H9 (cell line): ENCODE measurements around the gene MX1. TPM values are rescaled to one million over a fixed set of nuclear protein-coding genes. Genes with fewer than 3 reads are reported as not detected.

Experiments
- DNase-seq: peaks from one replicate; pipeline ENCODE4 v3.0.0-alpha.2; 2017
- H2AFZ ChIP-seq: one replicate; pipeline ENCODE4 v1.6.1; 2013; ENCODE audit warnings: mild to moderate bottlenecking, low read length, control low read depth, moderate library complexity
- H2AK5ac ChIP-seq: 2 replicates; pipeline ENCODE4 v1.6.1; 2013; ENCODE audit warnings: low read length, control low read depth, mixed read lengths; ENCODE audit not compliant: insufficient read length
- H2BK120ac ChIP-seq: one replicate; pipeline ENCODE4 v1.6.1; 2013; ENCODE audit warnings: low read depth, mild to moderate bottlenecking, low read length, control low read depth, inconsistent platforms; ENCODE audit not compliant: poor library complexity, severe bottlenecking
- H2BK12ac ChIP-seq: 2 replicates; pipeline ENCODE4 v1.6.1; 2013; ENCODE audit warnings: low read length, control low read depth, mixed read lengths, low read depth; ENCODE audit not compliant: insufficient read length
- H2BK15ac ChIP-seq: 2 replicates; pipeline ENCODE4 v1.6.1; 2013; ENCODE audit warnings: low read depth, low read length, control low read depth
- H2BK20ac ChIP-seq: one replicate; pipeline ENCODE4 v1.6.1; 2013; ENCODE audit warnings: low read depth, mild to moderate bottlenecking, low read length, control low read depth, inconsistent platforms; ENCODE audit not compliant: poor library complexity, severe bottlenecking
- H2BK5ac ChIP-seq: 2 replicates; pipeline ENCODE4 v1.6.1; 2013; ENCODE audit warnings: low read length, control low read depth, mixed read lengths; ENCODE audit not compliant: insufficient read length
- H3K14ac ChIP-seq: 2 replicates; pipeline ENCODE4 v1.6.1; 2013; ENCODE audit warnings: low read length, control low read depth; ENCODE audit not compliant: insufficient read depth
- H3K18ac ChIP-seq: 2 replicates; pipeline ENCODE4 v1.6.1; 2013; ENCODE audit warnings: low read depth, mild to moderate bottlenecking, mixed read lengths, low read length, control low read depth; ENCODE audit not compliant: insufficient read length
- H3K23ac ChIP-seq: 2 replicates; pipeline ENCODE4 v1.6.1; 2013; ENCODE audit warnings: low read length, control low read depth, mixed read lengths, low read depth; ENCODE audit not compliant: insufficient read length
- H3K23me2 ChIP-seq: 2 replicates; pipeline ENCODE4 v1.6.1; 2013; ENCODE audit warnings: low read depth, mild to moderate bottlenecking, mixed read lengths, low read length, control low read depth; ENCODE audit not compliant: insufficient read length, poor library complexity, severe bottlenecking
- H3K27ac ChIP-seq: 2 replicates; pipeline ENCODE4 v1.5.1; 2013; ENCODE audit warnings: low read length, control low read depth, mixed read lengths, low read depth; ENCODE audit not compliant: insufficient read length
- H3K27me3 ChIP-seq: 2 replicates; pipeline ENCODE4 v1.6.1; 2013; ENCODE audit warnings: low read length, control low read depth, inconsistent platforms; ENCODE audit not compliant: insufficient read depth
- H3K4ac ChIP-seq: 2 replicates; pipeline ENCODE4 v1.6.1; 2013; ENCODE audit warnings: low read depth, mild to moderate bottlenecking, control low read depth, inconsistent platforms, low read length, moderate library complexity
- H3K4me1 ChIP-seq: 2 replicates; pipeline ENCODE4 v1.6.1; 2013; ENCODE audit warnings: low read length, control low read depth, inconsistent platforms; ENCODE audit not compliant: insufficient read depth
- H3K4me2 ChIP-seq: 2 replicates; pipeline ENCODE4 v1.6.1; 2013; ENCODE audit warnings: low read length, control low read depth, mixed read lengths; ENCODE audit not compliant: insufficient read length, insufficient read depth
- H3K56ac ChIP-seq: 2 replicates; pipeline ENCODE4 v1.6.1; 2013; ENCODE audit warnings: low read depth, mild to moderate bottlenecking, mixed read lengths, low read length, control low read depth; ENCODE audit not compliant: insufficient read length
- H3K79me1 ChIP-seq: 2 replicates; pipeline ENCODE4 v1.6.1; 2013; ENCODE audit warnings: low read depth, mild to moderate bottlenecking, moderate library complexity, low read length, control low read depth, inconsistent platforms; ENCODE audit not compliant: insufficient read depth, poor library complexity, severe bottlenecking
- H3K79me2 ChIP-seq: 2 replicates; pipeline ENCODE4 v1.6.1; 2013; ENCODE audit warnings: low read length, control low read depth, inconsistent platforms; ENCODE audit not compliant: insufficient read depth
- H3K9ac ChIP-seq: 2 replicates; pipeline ENCODE4 v1.6.1; 2013; ENCODE audit warnings: low read length, control low read depth, mixed read lengths; ENCODE audit not compliant: insufficient read length; ENCODE audit errors: extremely low read depth
- H3K9me3 ChIP-seq: one replicate; pipeline ENCODE4 v1.6.1; 2013; ENCODE audit warnings: low read depth, low read length, inconsistent platforms; ENCODE audit not compliant: control insufficient read depth
- H3T11ph ChIP-seq: one replicate; pipeline ENCODE4 v1.6.1; 2013; ENCODE audit warnings: mild to moderate bottlenecking, low read length, control low read depth, inconsistent platforms
- H4K20me1 ChIP-seq: one replicate; pipeline ENCODE4 v1.6.1; 2013; ENCODE audit not compliant: control insufficient read depth, insufficient read length, insufficient read depth
- H4K5ac ChIP-seq: 2 replicates; pipeline ENCODE4 v1.6.1; 2013; ENCODE audit warnings: low read depth, mild to moderate bottlenecking, mixed read lengths, low read length, control low read depth; ENCODE audit not compliant: insufficient read length
- H4K8ac ChIP-seq: replicated peaks from 2 replicates; pipeline ENCODE4 v1.6.1; 2013; ENCODE audit warnings: low read length, control low read depth, mixed read lengths, low read depth; ENCODE audit not compliant: insufficient read length
- H4K91ac ChIP-seq: 2 replicates; pipeline ENCODE4 v1.6.1; 2013; ENCODE audit warnings: low read depth, mild to moderate bottlenecking, moderate library complexity, mixed read lengths, low read length, control low read depth; ENCODE audit not compliant: insufficient read length
- H3K27ac Mint-ChIP-seq, 3 experiments: 2 replicates in 2 of 3; 3 replicates in 1 of 3; pipeline ENCODE4 v1.8.0; 2020 to 2021; ENCODE audit warnings: mixed read lengths in 3 of 3, mild to moderate bottlenecking in 1 of 3, moderate library complexity in 1 of 3
- H3K27me3 Mint-ChIP-seq: 2 replicates; pipeline ENCODE4 v1.8.0; 2021; ENCODE audit warnings: low read depth, mild to moderate bottlenecking, moderate library complexity, mixed read lengths
- H3K36me3 Mint-ChIP-seq, 3 experiments: 2 replicates in 2 of 3; 3 replicates in 1 of 3; pipeline ENCODE4 v1.8.0; 2020 to 2021; ENCODE audit warnings: low read depth in 3 of 3, mixed read lengths in 3 of 3; ENCODE audit not compliant: insufficient read depth in 1 of 3
- H3K4me1 Mint-ChIP-seq, 2 experiments: 2 replicates each; pipeline ENCODE4 v1.8.0; 2020; ENCODE audit warnings: mixed read lengths in 2 of 2
- H3K4me3 Mint-ChIP-seq, 2 experiments: 2 replicates in 1 of 2; 3 replicates in 1 of 2; pipeline ENCODE4 v1.8.0; 2020 to 2021; ENCODE audit warnings: mild to moderate bottlenecking in 2 of 2, mixed read lengths in 2 of 2, moderate library complexity in 1 of 2
- H3K9me3 Mint-ChIP-seq, 2 experiments: 2 replicates in 1 of 2; 3 replicates in 1 of 2; pipeline ENCODE4 v1.8.0; 2020; ENCODE audit warnings: mild to moderate bottlenecking in 2 of 2, mixed read lengths in 2 of 2, moderate library complexity in 1 of 2
- WGBS: extraction: QIAGEN DNeasy Blood & Tissue Kit; methylation state at CpG from one replicate; pipeline ENCODE4 v1.1.7; 2013; ENCODE audit warnings: missing lambda C conversion rate, low lambda C conversion rate, mixed read lengths; ENCODE audit not compliant: insufficient read length; ENCODE audit errors: extremely low coverage; 5-methylcytosine and 5-hydroxymethylcytosine counted together
- total RNA-seq: library from RNA; stranded (reverse); gene quantifications from 2 replicates; pipeline ENCODE4 v1.2.1, GENCODE V29; 2021
- TF ChIP-seq, protein P1 (sequence below): fragments of 200-600 bp; sonication (generic); conservative IDR thresholded peaks from 3 replicates; pipeline ENCODE4 v1.8.0; 2021; ENCODE audit warnings: antibody characterized with exemption, mild to moderate bottlenecking

The MX1 gene
- total RNA-seq, 1 experiment from 2014 or later, result 6.3 TPM

DNA sequence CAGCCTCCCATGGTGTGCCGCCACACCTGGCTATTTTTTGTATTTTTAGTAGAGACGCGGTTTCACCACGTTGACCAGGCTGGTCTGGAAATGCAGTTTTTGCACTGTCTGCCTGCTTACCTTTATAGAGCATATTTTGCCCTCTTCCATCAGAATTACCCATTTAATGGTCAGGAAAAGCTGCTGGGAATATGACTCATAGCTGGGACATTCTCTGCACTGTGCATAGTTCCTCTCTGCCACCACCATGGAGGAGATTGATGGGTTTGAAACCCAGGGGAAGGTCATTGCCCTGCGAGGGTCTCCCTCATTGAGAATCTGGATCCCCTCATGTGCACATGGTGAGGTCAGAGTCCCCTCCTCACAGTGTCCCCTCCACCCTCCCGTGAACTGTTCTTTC is 32.1 kb downstream of the MX1 start:
- H3K14ac ChIP-seq, result no peak overlapping the region; the same call in 1 of the 2 replicates
- TF ChIP-seq, protein P1, sequence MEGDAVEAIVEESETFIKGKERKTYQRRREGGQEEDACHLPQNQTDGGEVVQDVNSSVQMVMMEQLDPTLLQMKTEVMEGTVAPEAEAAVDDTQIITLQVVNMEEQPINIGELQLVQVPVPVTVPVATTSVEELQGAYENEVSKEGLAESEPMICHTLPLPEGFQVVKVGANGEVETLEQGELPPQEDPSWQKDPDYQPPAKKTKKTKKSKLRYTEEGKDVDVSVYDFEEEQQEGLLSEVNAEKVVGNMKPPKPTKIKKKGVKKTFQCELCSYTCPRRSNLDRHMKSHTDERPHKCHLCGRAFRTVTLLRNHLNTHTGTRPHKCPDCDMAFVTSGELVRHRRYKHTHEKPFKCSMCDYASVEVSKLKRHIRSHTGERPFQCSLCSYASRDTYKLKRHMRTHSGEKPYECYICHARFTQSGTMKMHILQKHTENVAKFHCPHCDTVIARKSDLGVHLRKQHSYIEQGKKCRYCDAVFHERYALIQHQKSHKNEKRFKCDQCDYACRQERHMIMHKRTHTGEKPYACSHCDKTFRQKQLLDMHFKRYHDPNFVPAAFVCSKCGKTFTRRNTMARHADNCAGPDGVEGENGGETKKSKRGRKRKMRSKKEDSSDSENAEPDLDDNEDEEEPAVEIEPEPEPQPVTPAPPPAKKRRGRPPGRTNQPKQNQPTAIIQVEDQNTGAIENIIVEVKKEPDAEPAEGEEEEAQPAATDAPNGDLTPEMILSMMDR, result no peak
- no peak overlapping the region for H3K4me2 ChIP-seq
- H2AK5ac ChIP-seq, result no peak overlapping the region
- H3K23me2 ChIP-seq, result no peaks in the 10 kb centered on the region
- H2BK15ac ChIP-seq, result no peak overlapping the region
- peaks cover 50% of the 10 kb centered on the region in 2 experiments for H3K4me1 Mint-ChIP-seq
- H3K27ac ChIP-seq, result no peak overlapping the region
- H3K23ac ChIP-seq, result no peak overlapping the region
- no peak overlapping the region for H3K56ac ChIP-seq
- H4K20me1 ChIP-seq, result no peaks in the 10 kb centered on the region
- no CpG with 5 or more reads among the region's 6 CpGs for WGBS
- H3K4me3 Mint-ChIP-seq, result no peak overlapping the region
- H4K8ac ChIP-seq, result no peak overlapping the region
- no peaks in the 10 kb centered on the region for H3K79me2 ChIP-seq
- no peak overlapping the region for H2BK20ac ChIP-seq
- no peaks in the 10 kb centered on the region for H3K27me3 Mint-ChIP-seq
- no peaks in the 10 kb centered on the region for H3K79me1 ChIP-seq
- peaks cover 3% of the 10 kb centered on the region; the same call in 1 of the 2 replicates for H3K4me1 ChIP-seq
- H3K27ac Mint-ChIP-seq, result no peak overlapping the region
- H2BK12ac ChIP-seq, result no peak overlapping the region
- H3K9ac ChIP-seq, result no peak overlapping the region
- H3K18ac ChIP-seq, result no peak overlapping the region
- no peak overlapping the region for H2BK120ac ChIP-seq
- H3T11ph ChIP-seq, result no peak overlapping the region
- H4K5ac ChIP-seq, result no peak overlapping the region
- no peak for DNase-seq
- H4K91ac ChIP-seq, result no peak overlapping the region
- H2BK5ac ChIP-seq, result no peak overlapping the region
- H3K9me3 ChIP-seq, result no peaks in the 10 kb centered on the region
- no peak overlapping the region for H3K4ac ChIP-seq
- H2AFZ ChIP-seq, result no peak overlapping the region
- H3K9me3 Mint-ChIP-seq, result peaks cover 8 to 11% of the 10 kb centered on the region in 2 experiments; a peak in 4 of 5 replicates
- peaks cover 6 to 9% (median 8%) of the 10 kb centered on the region in 3 experiments; a peak in 6 of 7 replicates for H3K36me3 Mint-ChIP-seq
- H3K27me3 ChIP-seq, result no peaks in the 10 kb centered on the region
